Measurements from ENCODE around the gene APOBEC3F.
"Not testable (repeated sequence)": the region's sequence is repeated elsewhere in the genome, so short reads cannot be mapped to it uniquely, and the experiment has no call there.

APOBEC3F gene
- 18.8 to 31.2 reads per million in 2 donors for total RNA-seq

- DNase-seq: not testable (repeated sequence)
Measured at GRCh38 chr22:39040538-39041296, at the start of gene APOBEC3F. TSS of gene APOBEC3F (plus strand) at chr22:39040864. CDS start at chr22:39040961, 97 bp downstream.

GRCh38 chr22:38992871-38993371, 47.7 kb upstream of the APOBEC3F start:
- not testable (repeated sequence) for DNase-seq

DNA sequence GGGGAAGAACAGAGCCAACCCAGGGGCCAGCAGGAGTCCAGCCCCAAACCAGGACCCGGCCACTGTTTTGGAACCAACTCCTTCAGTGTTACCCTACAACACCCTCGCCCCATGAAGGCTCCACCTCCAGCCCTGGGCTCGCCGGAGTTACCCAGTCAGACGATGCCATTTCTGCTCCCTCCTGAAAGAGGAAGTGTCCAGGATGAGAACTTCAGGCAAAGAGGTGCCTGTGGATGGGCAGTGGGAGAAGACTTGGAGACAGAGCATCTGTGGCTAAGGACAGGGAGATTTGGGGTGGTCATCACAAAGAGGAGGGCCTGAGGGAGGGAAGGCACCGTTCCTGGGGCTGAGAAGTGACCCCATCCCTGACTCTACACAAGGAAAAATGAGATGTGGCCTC, 44.6 kb upstream of the APOBEC3F start:
- DNase-seq: no peak

- no peak for DNase-seq
Measured at GRCh38 chr22:38997518-38997917, 43.1 kb upstream of the APOBEC3F start.

GRCh38 chr22:39003165-39003638, 37.5 kb upstream of the APOBEC3F start:
- no peak for DNase-seq

DNA sequence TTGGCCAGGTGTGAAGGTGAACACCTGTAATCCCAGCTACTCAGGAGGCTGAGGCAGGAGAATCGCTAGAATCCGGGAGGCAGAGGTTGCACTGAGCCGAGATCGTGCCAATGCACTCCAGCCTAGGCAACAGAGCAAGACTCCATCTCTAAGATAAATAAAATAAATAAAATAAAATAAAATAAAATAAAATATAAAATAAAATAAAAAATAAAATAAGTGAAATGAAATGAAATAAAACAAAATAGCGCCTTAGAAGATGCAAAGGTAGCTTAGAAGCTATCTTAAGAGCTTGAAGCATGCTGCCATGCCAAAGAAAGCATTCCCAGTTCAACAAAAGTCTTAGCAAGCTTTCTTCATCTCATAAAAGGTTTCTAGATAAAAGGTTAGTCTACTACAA, 33.5 kb upstream of the APOBEC3F start:
- no peak for DNase-seq

GRCh38 chr22:39008271-39008850, 32.3 kb upstream of the APOBEC3F start:
- not testable (repeated sequence) for DNase-seq

DNA sequence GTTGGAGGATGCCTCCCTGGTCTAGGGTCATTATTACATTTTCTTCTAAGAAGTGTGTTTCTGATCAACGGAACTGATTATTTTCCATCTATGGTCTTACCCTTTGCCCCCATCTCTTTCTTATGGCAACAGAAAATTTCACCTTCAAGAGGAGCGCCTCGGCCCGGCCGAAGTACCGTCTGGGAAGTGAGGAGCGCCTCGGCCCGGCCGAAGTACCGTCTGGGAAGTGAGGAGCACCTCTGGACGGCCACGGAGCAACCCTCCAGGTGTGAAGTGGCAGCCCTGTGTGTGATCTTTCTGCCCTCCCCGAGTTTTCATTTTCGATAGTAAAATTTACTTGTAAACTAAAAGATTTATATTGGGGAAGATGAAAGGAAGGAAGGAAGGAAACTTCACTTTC, 29.7 kb upstream of the APOBEC3F start:
- no peak for DNase-seq

GRCh38 chr22:39012533-39013511, 27.8 kb upstream of the APOBEC3F start:
- no peak for DNase-seq

- not testable (repeated sequence) for DNase-seq
Measured at GRCh38 chr22:39013561-39013941, 27.1 kb upstream of the APOBEC3F start.

- no peak for DNase-seq
Measured at GRCh38 chr22:39013942-39014722, 26.5 kb upstream of the APOBEC3F start, which contains the start of gene APOBEC3C. TSS of gene APOBEC3C (plus strand) at chr22:39014257. CDS start at chr22:39014363, 106 bp downstream.

DNA sequence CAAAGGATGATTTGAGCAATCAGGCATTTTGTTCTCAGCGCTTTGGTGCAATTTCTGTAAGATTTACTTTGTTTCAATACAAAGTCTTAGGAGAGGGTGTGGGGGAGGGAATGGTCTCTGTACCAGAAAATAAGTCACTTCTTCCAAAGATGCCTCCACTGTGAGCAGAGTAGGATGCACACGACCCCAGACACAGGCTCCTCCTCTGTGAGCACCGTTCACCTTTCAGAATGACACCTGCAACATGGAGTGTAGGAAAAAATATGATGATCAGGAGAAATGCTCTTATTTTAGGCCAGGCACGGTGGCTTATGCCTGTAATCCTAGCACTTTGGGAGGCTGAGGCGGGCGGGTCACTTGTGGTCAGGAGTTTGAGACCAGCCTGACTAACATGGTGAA, 25.9 kb upstream of the APOBEC3F start:
- DNase-seq: not testable (repeated sequence)

DNA sequence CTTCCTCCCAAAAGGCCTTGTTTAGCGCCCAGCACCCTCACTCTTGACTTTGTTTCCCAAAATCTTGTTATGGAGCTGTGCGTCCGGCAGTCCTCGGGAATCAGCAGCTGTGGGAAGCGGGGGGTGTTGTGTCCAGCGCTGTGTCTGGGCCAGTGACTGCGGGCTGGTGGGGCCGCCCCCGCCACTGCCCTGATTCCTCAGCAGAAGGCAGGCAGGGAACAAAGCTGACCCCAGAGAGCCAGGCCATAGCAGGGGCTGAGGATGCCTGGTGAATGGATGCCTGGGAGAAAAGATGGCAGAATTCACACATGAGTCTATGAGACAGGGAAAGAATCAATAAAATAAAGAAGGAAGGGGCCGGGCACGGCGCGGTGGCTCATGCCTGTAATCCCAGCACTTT, 24.1 kb upstream of the APOBEC3F start:
- DNase-seq: no peak

GRCh38 chr22:39017596-39018365, 22.9 kb upstream of the APOBEC3F start:
- DNase-seq: no peak

DNA sequence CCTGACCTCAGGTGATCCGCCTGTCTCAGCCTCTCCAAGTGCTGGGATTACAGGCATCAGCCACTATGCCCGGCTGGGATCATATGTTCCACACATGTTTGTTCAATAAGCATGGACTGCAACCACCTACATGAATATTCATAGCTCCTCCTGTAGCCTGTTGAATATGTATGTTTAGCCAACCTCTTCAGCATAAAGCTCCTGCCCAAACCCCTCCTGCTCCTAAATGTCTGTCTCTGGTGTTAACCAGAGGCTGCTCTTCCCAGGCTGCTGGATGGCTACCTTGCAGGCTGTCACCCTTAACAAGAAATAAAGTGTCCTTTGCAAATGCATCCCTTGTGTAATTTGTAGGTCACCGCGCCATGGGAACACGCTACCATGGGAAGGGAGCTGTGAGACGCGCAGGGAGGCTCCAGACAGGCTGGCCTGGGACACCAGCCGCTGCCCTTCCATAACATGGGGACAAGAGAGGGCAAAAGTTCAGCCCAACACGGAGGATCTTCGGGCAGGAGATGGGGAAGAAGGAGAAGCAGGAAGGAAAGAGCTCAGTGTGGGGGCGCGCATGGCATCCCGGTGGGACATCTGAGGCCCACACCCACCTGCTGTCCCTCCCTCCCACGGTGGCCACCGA, 20.5 kb upstream of the APOBEC3F start:
- not testable (repeated sequence) for DNase-seq

GRCh38 chr22:39021552-39022250, 19.0 kb upstream of the APOBEC3F start:
- DNase-seq: no peak

GRCh38 chr22:39024519-39025308, 15.9 kb upstream of the APOBEC3F start:
- DNase-seq: no peak

GRCh38 chr22:39026509-39027150, 14.0 kb upstream of the APOBEC3F start:
- no peak for DNase-seq

- DNase-seq: no peak
Measured at GRCh38 chr22:39027717-39028116, 12.9 kb upstream of the APOBEC3F start.

Data from activated gamma-delta T cell (primary cell).